HG02623 (cell line): ENCODE data around the gene SLC3A2.
"Not testable (repeated sequence)": the region's sequence is repeated elsewhere in the genome, so short reads cannot be mapped to it uniquely, and the experiment has no call there.

Experiments
- ATAC-seq: cut with Tn5 transposase; IDR thresholded peaks from one replicate; pipeline ENCODE4 v1.9.1; 2021; ENCODE audit warnings: moderate library complexity; ENCODE audit not compliant: unreplicated experiment

The SLC3A2 gene

DNA sequence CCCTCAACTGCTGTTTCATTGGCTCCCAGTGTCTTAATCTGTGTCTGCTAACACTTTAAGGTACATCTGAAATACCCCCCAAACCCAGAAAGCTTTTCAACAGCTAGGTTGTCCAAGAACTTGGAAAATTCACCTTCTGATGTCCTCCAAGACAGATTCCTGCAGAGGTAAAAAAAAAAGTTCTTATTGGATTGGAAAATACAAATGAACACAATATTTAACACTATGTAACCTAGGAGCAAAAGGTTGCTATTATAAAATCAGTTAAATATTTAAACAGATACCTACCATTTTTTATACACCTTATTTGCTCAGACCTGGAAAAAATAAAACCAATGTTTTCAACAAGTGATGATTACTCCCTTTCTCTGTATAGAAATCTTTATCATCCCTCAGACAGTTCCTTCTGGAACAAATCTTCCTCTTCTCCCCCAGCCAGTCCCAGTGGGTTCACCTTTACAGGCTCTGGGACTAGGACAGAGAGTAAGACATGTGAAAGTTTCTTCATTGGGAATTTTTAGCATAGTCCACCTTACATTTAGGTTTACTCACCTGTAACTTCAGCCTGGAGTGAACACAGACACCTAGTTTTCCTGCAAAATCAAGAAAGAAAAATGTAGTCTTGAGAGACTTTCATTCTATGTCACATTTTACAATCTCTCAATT, 28.0 kb upstream of the SLC3A2 start:
- no peak for ATAC-seq

DNA sequence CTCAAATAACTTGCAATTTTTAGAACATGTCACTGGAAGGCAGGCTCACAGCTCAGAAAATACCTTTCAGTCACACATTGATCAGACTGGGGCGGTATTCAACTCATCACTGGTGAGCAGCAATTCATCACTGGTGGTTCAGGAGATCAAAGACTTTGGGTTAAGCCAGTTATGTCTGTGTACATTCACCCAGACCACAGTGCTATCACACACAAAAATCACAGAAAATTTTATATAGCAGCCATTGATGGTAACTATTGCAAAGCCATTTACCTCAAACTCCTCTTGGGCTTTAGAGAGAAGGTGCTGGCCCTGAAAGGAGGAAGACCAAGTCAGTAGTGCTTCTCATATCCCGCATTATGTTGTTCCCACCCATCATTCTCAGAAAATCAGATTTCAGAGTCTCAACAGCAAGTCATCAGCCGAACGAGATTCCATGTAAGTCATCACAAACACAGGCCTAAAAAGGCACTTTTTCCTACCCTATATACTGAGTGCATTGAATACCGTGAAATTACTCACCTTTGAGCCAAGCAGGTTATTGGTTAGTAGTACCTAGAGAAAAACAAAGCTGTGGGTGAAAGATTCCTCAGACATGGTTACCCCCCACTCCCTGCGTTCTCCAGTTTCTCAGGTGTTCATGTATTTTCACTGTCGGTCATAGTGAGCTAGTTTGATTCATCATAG, 27.3 kb upstream of the SLC3A2 start:
- no peak for ATAC-seq

DNA sequence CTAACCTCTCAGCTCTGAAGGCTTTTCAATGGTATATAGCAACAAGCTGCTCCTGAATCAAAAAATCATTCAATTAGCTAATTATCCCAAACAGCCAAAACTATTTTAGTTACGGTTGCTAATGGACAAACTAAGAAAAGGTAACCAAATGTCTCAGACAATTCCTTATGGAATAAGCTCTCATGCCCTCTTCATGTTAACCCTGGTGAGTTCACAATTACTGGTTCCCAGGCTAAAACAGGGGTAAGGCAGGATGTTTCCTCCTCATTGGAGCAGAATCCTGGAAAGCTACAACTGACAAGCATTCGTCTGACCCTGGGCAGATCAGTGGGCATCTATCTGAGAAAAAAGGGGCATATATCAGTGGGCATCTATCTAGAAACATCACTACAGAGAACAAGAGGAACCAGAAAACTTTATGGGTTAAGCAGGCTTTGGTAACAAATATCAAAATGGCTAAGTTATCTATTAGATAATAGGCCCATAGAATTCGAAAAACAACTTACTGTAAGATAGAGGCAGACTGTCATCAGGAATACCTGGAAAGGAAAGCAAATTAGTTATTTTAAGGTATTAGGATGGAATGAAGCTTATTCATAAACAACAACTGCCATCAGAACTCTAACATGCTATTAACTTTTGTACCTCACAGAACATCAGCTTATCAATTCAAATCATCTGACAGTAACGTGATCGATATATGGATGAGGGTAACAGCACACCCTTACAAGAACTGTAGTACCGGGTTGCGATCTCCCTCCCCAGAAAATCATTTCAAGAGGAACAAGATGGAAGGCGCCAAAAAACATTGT, 26.5 kb upstream of the SLC3A2 start:
- no peak for ATAC-seq

DNA sequence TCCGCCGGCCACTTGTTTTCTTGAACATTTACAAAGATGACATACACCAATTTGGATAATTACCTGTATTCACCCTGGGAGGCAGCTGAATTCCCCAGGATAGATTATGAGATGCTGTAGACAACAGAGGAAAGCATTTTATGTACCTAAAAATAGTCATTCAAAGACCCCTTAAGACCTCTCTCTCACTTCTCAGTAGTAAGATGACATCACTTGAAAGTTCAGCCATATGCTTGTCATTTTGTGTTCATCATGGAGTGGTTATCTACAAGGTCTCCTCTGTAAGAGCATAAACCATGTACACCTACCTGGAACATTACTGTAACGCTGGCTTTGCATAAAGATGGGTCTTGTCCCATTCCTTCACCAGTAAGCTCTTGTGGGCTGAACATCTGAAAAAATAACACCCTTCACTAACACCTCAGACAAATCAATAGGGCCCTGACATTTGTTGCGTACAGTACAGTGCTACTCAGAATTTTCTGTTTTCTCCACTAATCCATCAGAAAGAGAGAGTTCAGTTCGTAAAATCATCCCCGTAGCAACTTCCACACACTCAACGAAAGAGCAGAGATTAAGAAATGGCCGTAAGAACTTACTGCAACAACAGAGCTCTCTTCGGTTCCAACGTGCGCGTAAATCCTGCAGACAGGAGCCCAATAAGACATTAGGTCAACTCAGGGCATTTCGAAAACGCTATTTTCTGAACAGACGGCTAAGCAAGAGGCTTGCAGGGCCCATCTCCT, 25.7 kb upstream of the SLC3A2 start:
- no peak for ATAC-seq

DNA sequence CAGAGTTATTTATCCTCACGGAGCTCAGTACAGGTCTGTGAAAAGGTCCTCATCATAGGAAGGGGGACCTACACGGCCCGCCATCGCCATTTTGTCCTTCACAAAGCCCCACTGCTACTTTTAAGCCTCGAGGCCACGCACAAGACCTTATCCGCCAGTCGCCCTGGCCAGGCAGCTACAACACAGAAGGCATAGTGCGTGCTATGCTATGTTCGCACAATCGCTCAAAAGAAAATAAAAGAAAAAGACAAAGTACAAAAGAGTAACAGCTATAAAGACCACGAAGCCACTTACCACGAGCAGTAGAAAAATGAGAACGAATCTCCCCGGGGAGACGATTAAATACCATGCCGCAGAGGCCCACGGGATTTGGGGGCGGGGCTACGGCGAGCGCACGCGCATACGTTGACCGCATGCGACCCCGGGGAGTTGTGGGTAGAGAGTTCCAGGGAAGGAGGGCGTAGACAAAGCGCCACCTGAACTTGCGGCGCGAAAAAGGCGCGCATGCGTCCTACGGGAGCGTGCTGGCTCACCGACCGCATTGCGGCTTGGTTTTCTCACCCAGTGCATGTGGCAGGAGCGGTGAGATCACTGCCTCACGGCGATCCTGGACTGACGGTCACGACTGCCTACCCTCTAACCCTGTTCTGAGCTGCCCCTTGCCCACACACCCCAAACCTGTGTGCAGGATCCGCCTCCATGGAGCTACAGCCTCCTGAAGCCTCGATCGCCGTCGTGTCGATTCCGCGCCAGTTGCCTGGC, 24.9 kb upstream of the SLC3A2 start:
- peak; percentile 74 for ATAC-seq

DNA sequence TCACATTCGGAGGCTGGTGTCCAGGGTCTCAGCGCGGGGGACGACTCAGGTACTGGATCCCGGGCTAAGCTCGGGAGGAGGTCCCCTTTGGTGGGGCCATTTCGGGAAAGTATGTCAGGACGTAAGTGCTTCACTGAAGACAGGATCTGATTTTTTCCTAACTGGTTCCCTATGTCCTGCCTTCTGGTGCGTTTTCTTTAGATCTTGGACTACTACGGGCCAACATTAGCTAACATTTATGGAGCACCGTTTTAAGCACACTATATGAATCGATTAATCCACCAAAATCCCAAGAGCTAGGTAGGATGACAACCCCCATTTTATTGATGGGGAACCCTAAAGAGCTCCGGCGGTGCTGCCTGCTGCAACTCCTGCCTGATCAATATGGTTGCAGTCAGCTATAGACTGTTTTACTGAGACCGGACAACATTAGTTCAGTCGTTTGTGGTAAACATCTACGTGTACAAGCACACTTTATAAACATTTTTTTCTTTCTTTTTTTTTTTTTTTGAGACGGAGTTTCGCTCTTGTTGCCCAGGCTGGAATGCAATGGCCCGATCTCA, 24.3 kb upstream of the SLC3A2 start:
- no peak for ATAC-seq

DNA sequence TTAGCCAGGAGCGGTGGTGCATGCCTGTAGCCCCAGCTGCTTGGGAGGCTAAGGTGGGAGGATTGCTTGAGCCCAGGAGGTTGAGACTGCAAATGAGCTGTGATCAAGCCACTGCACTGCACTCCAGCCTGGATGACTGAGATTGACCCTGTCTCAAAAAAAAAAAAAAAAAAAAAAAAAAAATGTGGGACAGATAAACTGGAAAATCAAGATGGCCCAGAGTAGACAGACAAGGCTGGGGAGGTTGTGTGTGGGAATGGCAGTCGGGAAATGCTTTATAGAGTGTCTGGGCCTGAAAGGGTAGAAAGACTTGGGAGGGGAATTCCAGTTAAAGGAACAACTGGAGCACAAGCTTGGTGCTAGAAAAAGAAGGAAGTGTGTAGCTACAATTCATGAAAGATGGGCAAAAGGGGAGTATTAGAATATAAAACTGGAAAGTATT, 23.1 kb upstream of the SLC3A2 start:
- ATAC-seq: no peak

DNA sequence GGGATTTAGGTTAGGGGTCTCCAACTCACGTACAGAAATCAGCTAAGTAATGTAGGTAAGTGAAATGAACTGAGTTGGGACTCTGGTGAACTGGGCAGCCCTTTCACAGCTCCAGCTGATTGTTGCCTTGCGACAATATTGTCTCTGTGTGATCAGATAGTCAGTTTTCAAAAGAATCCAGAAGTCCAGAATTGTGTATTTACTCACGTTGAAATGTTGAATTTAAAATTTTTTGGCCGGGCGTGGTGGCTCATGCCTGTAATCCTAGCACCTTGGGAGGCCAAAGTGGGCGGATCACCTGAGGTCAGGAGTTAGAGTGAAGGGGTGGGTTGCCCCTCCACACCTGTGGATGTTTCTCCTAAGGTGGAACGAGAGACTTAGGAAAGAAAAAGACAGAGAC, 22.5 kb upstream of the SLC3A2 start:
- ATAC-seq: no peak

DNA sequence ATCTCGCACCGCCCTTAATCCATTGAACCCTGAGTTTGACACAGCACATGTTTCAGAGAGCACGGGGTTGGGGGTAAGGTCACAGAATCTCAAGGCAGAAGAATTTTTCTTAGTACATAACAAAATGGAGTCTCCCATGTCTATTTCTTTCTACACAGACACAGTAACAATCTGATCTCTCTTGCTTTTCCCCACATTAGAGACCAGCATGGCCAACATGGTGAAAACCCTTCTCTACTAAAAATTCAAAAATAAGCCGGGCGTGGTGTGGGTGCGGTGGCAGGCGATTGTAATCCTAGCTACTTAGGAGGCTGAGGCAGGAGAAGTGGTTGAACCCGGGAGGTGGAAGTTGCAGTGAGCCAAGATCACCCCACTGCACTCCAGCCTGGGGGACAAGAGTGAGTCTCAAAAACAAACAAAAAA, 21.4 kb upstream of the SLC3A2 start:
- ATAC-seq: not testable (repeated sequence)

DNA sequence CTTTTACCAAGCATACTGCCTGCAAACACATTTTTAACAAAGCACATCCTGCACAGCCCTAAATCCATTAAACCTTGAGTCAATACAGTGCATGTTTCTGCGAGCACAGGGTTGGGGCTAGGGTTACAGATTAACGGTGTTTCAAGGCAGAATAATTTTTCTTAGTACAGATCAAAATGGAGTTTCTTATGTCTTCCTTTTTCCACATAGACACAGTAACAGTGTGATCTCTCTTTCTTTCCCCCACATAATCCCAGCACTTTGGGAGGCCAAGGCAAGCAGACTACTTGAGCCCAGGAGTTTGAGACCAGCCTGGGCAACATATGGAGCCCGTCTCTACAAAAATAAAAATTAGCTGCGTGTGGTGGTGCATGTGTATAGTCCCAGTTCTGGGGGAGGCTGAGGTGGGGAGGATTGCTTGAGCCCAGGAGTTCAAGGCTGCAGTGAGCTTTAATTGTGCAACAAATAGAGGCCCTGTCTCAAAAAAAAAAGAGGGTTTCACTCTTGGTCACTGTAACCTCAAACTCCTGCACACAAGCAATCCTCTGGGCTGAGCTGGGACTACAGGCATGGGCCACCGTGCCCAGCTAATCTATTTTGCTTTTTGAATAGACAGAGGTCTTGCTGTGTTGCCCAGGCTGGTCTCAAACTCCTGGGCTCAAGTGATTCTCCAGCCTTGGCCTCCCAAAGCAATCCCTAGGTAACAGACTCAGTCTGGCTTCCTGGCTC, 19.7 kb upstream of the SLC3A2 start:
- ATAC-seq: no peak

DNA sequence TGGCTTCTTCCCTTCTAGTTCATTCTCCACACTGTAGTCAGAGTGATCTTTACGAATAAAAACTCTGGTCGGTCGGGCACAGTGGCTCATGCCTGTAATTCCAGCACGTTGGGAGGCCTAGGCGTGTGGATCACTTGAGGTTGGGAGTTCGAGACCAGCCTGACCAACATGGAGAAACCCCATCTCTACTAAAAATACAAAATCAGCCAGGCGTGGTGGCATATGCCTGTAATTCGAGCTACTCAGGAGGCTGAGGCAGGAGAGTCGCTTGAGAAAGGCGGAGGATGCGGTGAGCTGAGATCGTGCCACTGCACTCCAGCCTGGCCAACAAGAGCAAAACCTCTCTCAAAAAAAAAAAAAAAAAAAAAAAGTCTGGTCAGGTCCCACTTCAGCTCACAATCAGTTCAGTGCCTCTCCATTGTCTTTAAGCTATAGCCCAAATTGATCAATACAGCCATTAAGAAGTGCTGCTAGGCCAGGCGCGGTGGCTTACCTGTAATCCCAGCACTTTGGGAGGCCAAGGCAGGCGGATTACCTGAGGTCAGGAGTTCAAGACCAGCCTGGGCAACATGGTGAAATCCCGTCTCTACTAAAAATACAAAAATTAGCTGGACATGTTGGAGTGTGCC, 19.0 kb upstream of the SLC3A2 start:
- ATAC-seq: not testable (repeated sequence)

DNA sequence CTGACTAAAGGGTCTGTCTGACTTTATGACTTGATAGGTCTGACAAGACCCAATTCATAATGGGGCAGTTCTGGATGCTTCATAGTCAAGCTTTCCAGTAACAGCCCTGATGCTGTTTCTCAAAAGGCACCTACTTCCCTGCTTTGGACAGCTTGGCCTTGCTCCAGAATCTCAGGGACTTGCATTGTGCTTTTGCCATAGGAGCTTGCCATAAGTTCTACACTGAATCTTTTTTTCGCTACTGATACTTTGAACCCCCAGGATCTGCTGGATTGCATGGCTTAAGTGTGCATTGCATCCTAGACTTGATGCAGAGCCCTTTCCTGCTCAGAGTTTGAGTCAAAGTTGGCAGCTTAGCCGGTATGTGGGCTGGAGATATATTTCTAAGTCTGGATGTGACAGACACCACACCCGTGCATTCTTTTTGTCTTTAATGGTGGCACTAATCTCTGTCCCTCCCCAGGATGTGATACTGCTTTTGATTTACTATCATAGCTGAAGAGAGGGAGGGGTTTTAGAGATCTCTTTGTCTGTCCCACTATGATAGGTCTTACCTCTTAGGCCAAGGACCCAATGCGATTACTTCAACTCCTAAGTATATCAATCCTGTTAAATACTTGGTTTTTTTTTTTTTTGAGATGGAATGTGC, 16.9 kb upstream of the SLC3A2 start:
- no peak for ATAC-seq

DNA sequence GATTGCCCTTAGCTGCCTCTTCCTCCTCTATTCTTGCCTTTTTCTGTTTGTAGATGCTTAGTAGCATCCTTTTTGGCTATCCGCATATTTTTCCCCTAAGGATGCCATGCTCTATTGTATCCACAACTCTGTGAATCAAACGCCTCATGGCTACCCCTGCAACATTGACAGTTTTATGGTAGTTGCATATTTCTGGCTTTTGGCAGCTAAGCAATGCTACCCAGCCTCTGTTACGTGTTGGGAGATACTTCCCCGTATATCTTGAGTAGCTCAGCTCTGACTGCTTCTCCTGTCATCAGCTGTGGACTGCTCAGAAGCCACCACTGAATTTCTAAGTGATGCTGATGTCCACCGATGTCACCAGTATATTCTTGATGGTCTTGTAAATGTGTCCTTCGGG, 15.1 kb upstream of the SLC3A2 start:
- no peak for ATAC-seq

DNA sequence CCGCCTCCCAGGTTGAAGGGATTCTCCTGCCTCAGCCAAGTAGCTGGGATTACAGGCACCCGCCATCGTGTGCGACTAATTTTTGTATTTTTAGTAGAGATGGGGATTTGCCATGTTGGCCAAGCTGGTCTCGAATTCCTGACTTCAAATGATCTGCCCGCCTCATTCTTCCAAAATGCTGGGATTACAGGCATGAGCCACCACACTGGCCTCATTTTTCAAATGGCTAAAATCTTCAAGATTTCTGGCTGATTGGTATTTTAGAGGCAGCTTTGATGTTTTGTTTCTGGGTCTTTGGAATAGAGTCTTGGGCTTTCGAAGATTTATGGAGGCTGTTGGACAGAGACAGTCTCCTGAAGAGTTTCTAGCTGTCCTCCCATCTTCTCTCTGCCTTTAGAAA, 5.8 kb upstream of the SLC3A2 start:
- no peak for ATAC-seq

DNA sequence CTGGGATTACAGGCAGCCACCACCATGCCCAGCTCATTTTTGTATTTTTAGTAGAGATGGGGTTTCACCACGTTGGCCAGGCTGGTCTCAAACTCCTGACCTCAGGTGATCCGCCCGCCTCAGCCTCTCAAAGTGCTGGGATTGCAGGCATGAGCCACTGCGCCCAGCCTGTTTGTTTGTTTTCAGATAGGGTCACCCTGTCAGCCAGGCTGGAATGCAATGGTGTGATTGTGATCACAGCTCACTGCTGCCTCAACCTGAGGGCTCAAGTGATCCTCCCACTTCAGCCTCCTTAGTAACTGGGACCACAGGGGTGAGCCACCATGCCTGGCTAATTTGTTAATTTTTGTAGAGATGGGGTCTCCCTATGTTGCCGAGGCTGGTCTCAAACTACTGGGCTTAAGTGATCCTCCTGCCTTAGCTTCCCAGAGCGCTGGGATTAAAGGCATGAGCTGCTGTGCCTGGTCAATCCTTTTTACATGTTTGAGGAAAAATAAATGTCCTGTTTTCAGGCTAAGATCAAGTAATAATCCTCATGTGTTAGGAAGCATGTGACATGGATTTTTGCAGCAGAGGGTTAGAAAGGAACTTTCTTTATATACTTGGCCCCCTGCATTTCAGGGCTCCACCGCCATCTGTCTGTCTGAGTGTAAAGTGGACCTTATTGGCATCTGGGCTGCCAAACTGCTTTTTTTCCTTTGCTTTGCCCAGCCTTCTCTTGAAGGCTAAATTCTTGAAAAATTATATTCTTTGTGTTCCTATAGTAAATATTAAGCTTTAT, 4.8 kb upstream of the SLC3A2 start:
- no peak for ATAC-seq

DNA sequence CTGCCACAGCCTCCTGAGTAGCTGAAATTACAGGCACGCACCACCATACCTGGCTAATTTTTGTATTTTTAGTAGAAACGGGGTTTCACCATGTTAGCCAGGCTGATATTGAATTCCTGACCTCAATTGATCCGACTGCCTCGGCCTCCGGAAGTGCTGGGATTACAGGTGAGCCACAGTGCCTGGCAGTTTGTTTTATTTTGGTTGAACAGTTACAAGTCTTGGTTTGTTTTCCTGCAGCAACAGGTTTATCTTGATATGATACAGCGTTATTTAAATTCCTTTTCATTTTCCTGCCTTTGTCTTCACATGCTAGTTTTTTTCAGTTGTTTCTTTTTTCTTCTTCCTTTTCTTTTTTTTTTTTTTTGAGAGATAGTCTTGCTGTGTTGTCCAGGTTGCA, 4.0 kb upstream of the SLC3A2 start:
- ATAC-seq: no peak

DNA sequence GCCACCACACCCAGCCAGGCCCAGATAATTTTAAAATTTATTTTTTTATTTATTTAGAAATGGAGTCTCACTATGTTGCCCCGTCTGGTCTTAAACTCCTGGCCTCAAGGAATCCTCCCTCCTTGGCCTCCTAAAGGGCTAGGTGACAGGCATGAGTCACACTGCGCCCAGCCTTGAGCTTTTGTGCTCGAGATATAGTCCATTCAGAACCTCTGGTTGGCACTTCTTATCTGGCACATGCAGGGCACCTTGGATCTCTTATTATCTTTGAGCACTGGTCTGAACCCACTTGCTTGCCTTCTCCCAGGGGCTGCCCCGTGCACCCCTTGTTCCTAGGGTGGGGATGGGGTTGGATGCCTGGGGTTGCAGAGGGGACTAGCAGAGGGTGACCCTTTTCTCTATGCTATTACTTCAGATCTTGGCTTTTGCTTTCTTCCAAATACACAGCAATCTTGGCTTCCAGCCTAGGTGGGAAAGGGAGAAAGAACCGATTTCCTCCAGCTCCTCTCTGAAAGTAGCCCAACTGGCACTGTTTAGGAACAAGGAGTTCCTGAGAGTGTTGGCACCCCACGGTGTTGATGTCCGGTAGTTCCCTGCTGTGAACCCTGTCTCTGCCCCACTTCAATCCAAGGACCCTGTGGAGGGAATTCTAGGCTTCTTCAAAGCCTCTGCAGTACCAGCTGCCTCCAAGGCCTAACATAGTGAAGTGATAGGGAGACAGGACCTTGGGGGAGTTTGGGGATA, 1.3 kb upstream of the SLC3A2 start:
- no peak for ATAC-seq
